C4-2B (cell line): ENCODE data around the gene ZFYVE21.

Experiments used
- CTCF ChIP-seq: fragments of 450-650 bp; conservative IDR thresholded peaks from 2 replicates; pipeline ENCODE4 v1.5.1; 2017; ENCODE audit warnings: mild to moderate bottlenecking
- ZFX ChIP-seq: fragments of 450-650 bp; IDR thresholded peaks from 2 replicates; pipeline ENCODE4 v1.6.1; 2017

- TF ChIP-seq CTCF (no peak), ZFX (no peak)
These were observed 5.8 kb upstream of the ZFYVE21 start for GRCh38 chr14:103709814-103710213.
